Smooth muscle cell of the brain vasculature (primary cell): ENCODE results near the gene PCDHB13.
"Not testable (repeated sequence)": the region's sequence is repeated elsewhere in the genome, so short reads cannot be mapped to it uniquely, and the experiment has no call there.

Source experiments
- DNase-seq: peaks from one replicate; pipeline ENCODE4 v3.0.0-alpha.2; 2012; ENCODE audit warnings: low read depth, low spot score

PCDHB13 gene

GRCh38 chr5:141213656-141214339 lies at the start of gene PCDHB13:
PCDHB13 (plus strand) TSS chr5:141213919; CDS start chr5:141214124, 205 bp downstream.
- DNase-seq = not testable (repeated sequence)

- no peak for DNase-seq
These were observed 41.1 kb upstream of the PCDHB13 start, which contains the start of gene PCDHB7 for GRCh38 chr5:141172381-141173204. PCDHB7 (plus strand) TSS chr5:141172644; CDS start chr5:141172836, 192 bp downstream.

GRCh38 chr5:141174291-141175104 lies 39.2 kb upstream of the PCDHB13 start:
- not testable (repeated sequence) for DNase-seq

- DNase-seq = no peak
These were observed 37.8 kb upstream of the PCDHB13 start for GRCh38 chr5:141175933-141176332.

GRCh38 chr5:141177577-141178191 lies 36.0 kb upstream of the PCDHB13 start, which contains the start of gene PCDHB8:
PCDHB8 (plus strand) TSS chr5:141177790; CDS start chr5:141178035, 245 bp downstream.
- not testable (repeated sequence) for DNase-seq

GRCh38 chr5:141179371-141179770 lies 34.3 kb upstream of the PCDHB13 start:
- not testable (repeated sequence) for DNase-seq

GRCh38 chr5:141179876-141180275 lies 33.8 kb upstream of the PCDHB13 start:
- not testable (repeated sequence) for DNase-seq

GRCh38 chr5:141180313-141180712 lies 33.4 kb upstream of the PCDHB13 start:
- DNase-seq = no peak

- DNase-seq = no peak
These were observed 31.5 kb upstream of the PCDHB13 start, which contains the start of gene PCDHB16 for GRCh38 chr5:141182248-141182647. PCDHB16 (plus strand) TSS chr5:141182387; CDS start chr5:141182560, 173 bp downstream.

- DNase-seq = not testable (repeated sequence)
These were observed 29.4 kb upstream of the PCDHB13 start for GRCh38 chr5:141184117-141184855.

- DNase-seq = no peak
These were observed 26.7 kb upstream of the PCDHB13 start, which contains the start of gene PCDHB9 for GRCh38 chr5:141186897-141187512. PCDHB9 (plus strand) TSS chr5:141187161; CDS start chr5:141187319, 158 bp downstream.

- DNase-seq = not testable (repeated sequence)
These were observed 25.0 kb upstream of the PCDHB13 start for GRCh38 chr5:141188682-141189081.

- DNase-seq = not testable (repeated sequence)
These were observed 24.6 kb upstream of the PCDHB13 start for GRCh38 chr5:141189131-141189530.

- DNase-seq = no peak
These were observed 21.5 kb upstream of the PCDHB13 start, which contains the start of gene PCDHB10 for GRCh38 chr5:141192110-141192725. PCDHB10 (plus strand) TSS chr5:141192353; CDS start chr5:141192553, 200 bp downstream.

GRCh38 chr5:141194332-141194731 lies 19.4 kb upstream of the PCDHB13 start:
- not testable (repeated sequence) for DNase-seq

GRCh38 chr5:141196363-141196762 lies 17.4 kb upstream of the PCDHB13 start:
- DNase-seq = no peak

GRCh38 chr5:141199359-141200235 lies 14.1 kb upstream of the PCDHB13 start, which contains the start of gene PCDHB11:
PCDHB11 (plus strand) TSS chr5:141199627; CDS start chr5:141199775, 148 bp downstream.
- DNase-seq = no peak

GRCh38 chr5:141201126-141201525 lies 12.6 kb upstream of the PCDHB13 start:
- DNase-seq = not testable (repeated sequence)
